ENCODE results near the gene NACC1. TPM values are rescaled to one million over a fixed set of nuclear protein-coding genes. Genes with fewer than 3 reads are reported as not detected.
A peak's percentile ranks its signal among the peaks of the same experiment; 100 is the strongest.

Gene NACC1
- total RNA-seq, 1 donor from 2014 or later = 45.1 TPM

DNA sequence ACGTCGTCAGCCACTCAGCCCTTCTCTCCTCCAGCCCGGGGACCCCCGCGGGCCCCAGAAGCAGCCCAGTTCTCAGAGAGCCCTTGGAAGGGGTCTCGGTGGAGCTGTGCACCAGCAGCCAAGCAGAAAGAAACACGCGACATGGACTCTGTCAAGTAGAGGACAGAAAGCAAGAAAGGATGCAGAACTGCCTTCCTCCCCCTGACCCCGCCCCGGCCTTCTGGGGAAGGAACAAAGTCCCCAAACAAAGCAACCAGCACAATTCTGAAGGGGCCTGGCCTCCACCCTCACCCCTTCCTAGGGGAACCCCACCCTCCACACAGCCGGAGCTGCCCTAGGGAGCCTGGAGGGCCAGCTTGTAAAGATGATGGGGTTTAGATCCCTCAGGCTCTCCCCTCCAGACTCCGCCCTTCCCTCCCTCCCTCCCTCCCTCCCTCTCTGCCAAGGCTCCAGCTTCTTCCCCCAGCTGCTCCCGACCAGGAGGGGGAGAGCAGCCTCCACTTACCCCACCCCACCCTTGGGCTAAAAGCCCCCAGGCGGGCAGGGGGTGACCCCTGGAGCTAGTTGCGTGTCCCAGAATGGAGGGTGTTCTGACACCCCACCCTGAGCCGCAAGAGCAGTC, 23.2 kb upstream of the NACC1 start:
- Mint-ChIP-seq H3K4me3 (ENCODE audit: unreplicated experiment) (no peak overlapping the region), H3K27ac (ENCODE audit: unreplicated experiment) (peak overlapping the region; percentile 43), H3K36me3 (ENCODE audit: unreplicated experiment) (peaks cover 5% of the 10 kb centered on the region), H3K9me3 (ENCODE audit: unreplicated experiment) (no peaks in the 10 kb centered on the region), H3K27me3 (ENCODE audit: unreplicated experiment) (peaks cover 17% of the 10 kb centered on the region), H3K4me1 (ENCODE audit: unreplicated experiment) (peaks cover 63% of the 10 kb centered on the region)
- DNase-seq (ENCODE audit: extremely low spot score, unreplicated experiment) = no peak
- TF ChIP-seq, protein P1, sequence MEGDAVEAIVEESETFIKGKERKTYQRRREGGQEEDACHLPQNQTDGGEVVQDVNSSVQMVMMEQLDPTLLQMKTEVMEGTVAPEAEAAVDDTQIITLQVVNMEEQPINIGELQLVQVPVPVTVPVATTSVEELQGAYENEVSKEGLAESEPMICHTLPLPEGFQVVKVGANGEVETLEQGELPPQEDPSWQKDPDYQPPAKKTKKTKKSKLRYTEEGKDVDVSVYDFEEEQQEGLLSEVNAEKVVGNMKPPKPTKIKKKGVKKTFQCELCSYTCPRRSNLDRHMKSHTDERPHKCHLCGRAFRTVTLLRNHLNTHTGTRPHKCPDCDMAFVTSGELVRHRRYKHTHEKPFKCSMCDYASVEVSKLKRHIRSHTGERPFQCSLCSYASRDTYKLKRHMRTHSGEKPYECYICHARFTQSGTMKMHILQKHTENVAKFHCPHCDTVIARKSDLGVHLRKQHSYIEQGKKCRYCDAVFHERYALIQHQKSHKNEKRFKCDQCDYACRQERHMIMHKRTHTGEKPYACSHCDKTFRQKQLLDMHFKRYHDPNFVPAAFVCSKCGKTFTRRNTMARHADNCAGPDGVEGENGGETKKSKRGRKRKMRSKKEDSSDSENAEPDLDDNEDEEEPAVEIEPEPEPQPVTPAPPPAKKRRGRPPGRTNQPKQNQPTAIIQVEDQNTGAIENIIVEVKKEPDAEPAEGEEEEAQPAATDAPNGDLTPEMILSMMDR (IDR thresholded peaks at IDR 0.05) = no peak

DNA sequence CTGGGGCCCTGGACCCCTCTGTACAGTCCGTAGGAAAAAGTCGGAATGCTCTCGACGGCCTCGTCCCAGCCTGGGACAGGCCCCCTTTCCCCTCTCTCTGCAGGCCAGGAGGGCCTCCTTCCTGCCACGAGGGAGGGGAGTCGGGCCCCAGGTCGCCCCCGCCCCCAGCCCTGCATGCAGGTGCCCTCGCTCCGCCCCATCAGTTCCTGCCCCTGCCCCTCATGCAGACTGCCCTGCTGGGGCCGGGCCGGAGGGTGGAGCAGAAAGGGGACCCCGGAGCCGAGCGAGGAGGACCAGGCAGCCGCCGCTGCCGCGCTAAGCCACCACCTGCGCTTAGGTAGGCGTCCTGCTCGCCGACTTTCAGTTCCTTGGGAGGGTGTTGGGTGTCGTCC, 22.7 kb upstream of the NACC1 start:
- H3K36me3 Mint-ChIP-seq (ENCODE audit: unreplicated experiment) = peaks cover 5% of the 10 kb centered on the region
- TF ChIP-seq, protein P1 (IDR thresholded peaks at IDR 0.05) = no peak
- DNase-seq (ENCODE audit: extremely low spot score, unreplicated experiment) = no peak
- H3K27me3 Mint-ChIP-seq (ENCODE audit: unreplicated experiment) = peaks cover 19% of the 10 kb centered on the region
- H3K27ac Mint-ChIP-seq (ENCODE audit: unreplicated experiment) = no peak overlapping the region
- no peak overlapping the region for H3K4me3 Mint-ChIP-seq (ENCODE audit: unreplicated experiment)
- no peaks in the 10 kb centered on the region for H3K9me3 Mint-ChIP-seq (ENCODE audit: unreplicated experiment)
- H3K4me1 Mint-ChIP-seq (ENCODE audit: unreplicated experiment) = peaks cover 60% of the 10 kb centered on the region

DNA sequence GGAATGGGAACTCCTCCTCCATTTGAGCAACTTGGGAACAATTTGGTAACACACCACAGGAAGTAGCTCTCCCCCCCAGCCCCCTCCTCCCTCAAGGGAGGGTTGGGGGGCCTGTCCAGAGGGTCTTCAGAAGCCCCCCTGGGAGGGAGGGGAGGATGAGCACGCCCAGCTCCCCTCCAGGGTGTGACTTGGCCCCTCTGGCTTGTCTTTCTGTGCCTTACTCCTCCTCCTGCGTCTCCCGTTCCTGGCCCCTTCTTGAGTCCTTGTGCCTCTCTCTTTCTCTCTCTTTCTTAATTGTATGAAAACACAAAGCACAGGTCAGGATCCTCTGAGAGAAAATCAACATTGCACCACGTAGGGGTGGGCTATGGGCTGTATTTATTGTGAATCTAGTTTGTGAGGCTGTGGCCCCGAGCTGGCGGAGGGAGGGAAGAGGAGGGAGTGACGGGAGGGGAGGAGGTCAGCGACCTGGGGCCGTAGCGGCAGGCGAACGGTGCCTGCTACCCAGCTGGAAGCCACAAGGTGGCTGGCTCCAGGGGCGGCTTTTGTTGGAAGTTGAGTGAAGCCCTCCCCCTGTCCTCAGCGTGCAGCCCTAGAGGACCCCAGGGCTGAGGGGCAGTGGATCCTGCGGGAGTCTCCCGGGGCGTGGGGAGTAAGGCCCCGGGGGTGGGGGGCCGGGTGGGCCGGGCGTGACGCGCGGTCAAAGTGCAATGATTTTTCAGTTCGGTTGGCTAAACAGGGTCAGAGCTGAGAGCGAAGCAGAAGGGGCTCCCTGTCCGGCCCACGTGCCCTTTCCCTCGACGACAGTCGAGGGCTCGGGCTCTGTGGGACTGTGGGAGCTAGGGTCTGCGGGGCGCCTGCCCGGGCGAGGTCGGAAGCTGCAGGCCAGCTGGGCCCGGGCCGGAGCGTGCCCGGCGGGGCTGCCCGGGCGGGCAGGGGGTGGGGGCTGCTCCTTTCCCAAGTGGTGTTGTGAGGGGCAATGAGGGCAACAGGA, 21.8 kb upstream of the NACC1 start:
- no peak for DNase-seq (ENCODE audit: extremely low spot score, unreplicated experiment)
- H3K4me1 Mint-ChIP-seq (ENCODE audit: unreplicated experiment) = peaks cover 51% of the 10 kb centered on the region
- peaks cover 19% of the 10 kb centered on the region for H3K27me3 Mint-ChIP-seq (ENCODE audit: unreplicated experiment)
- peaks cover 5% of the 10 kb centered on the region for H3K36me3 Mint-ChIP-seq (ENCODE audit: unreplicated experiment)
- TF ChIP-seq, protein P1 (IDR thresholded peaks at IDR 0.05) = peak; percentile 5
- H3K27ac Mint-ChIP-seq (ENCODE audit: unreplicated experiment) = no peak overlapping the region
- no peak overlapping the region for H3K4me3 Mint-ChIP-seq (ENCODE audit: unreplicated experiment)
- H3K9me3 Mint-ChIP-seq (ENCODE audit: unreplicated experiment) = no peaks in the 10 kb centered on the region

- peaks cover 43% of the 10 kb centered on the region for H3K4me1 Mint-ChIP-seq (ENCODE audit: unreplicated experiment)
- H3K36me3 Mint-ChIP-seq (ENCODE audit: unreplicated experiment) = peaks cover 5% of the 10 kb centered on the region
- peaks cover 19% of the 10 kb centered on the region for H3K27me3 Mint-ChIP-seq (ENCODE audit: unreplicated experiment)
- DNase-seq (ENCODE audit: extremely low spot score, unreplicated experiment) = no peak
- peak overlapping the region; percentile 2 for H3K4me3 Mint-ChIP-seq (ENCODE audit: unreplicated experiment)
- H3K27ac Mint-ChIP-seq (ENCODE audit: unreplicated experiment) = peak overlapping the region; percentile 23
- no peaks in the 10 kb centered on the region for H3K9me3 Mint-ChIP-seq (ENCODE audit: unreplicated experiment)
- TF ChIP-seq, protein P1 (IDR thresholded peaks at IDR 0.05) = no peak
These were observed 21.0 kb upstream of the NACC1 start for GRCh38 chr19:13097033-13097462.

Measured in osteocyte (in vitro differentiated cells).